CD4-positive, alpha-beta T cell (primary cell): ENCODE data around the gene TPPP. TPM values are rescaled to one million over a fixed set of nuclear protein-coding genes. Genes with fewer than 3 reads are reported as not detected.
"Not testable (repeated sequence)": the region's sequence is repeated elsewhere in the genome, so short reads cannot be mapped to it uniquely, and the experiment has no call there.

Source experiments
- ATAC-seq: fragments of 200-7000 bp; cut with Tn5 transposase; one replicate; pipeline ENCODE4 v1.10.0; 2022; ENCODE audit warnings: mild to moderate bottlenecking; ENCODE audit not compliant: poor library complexity
- CTCF ChIA-PET: fragments of 350-600 bp; sonication (Branson Sonifier 250); formaldehyde crosslinking; loops from one replicate; lab custom pipeline; 2021; ENCODE audit warnings: antibody characterized with exemption, inconsistent platforms; lab: Charles Lee
- POLR2A ChIA-PET: fragments of 350-600 bp; sonication (Branson Sonifier 250); formaldehyde crosslinking; loops from one replicate; lab custom pipeline; 2021; ENCODE audit warnings: antibody characterized with exemption, inconsistent platforms; lab: Charles Lee
- DNase-seq, 14 experiments: peaks; one replicate each; pipeline ENCODE4 v3.0.0-alpha.2; 2013 to 2020; ENCODE audit warnings: mixed read lengths in 2 of 14
- H3K27ac ChIP-seq, 2 donors: one replicate each; pipeline versions ENCODE4 v1.5.1 to v1.7.0; 2013; ENCODE audit warnings: low read length in 2 of 2, low read depth in 1 of 2, mild to moderate bottlenecking in 1 of 2
- H3K27me3 ChIP-seq, 2 experiments: 1 replicate in 1 of 2; 2 replicates in 1 of 2; pipeline versions ENCODE4 v1.6.1 to v1.7.0; 2013; ENCODE audit warnings: low read length in 2 of 2, control low read depth in 1 of 2, mild to moderate bottlenecking in 1 of 2, moderate library complexity in 1 of 2; ENCODE audit not compliant: insufficient read depth in 2 of 2, control insufficient read depth in 1 of 2
- H3K36me3 ChIP-seq: one replicate; pipeline ENCODE4 v1.6.1; 2013; ENCODE audit warnings: low read length, control low read depth; ENCODE audit not compliant: insufficient read depth
- H3K4me1 ChIP-seq: one replicate; pipeline ENCODE4 v1.6.1; 2013; ENCODE audit warnings: low read length, control low read depth; ENCODE audit not compliant: insufficient read depth
- H3K4me3 ChIP-seq: one replicate; pipeline ENCODE4 v1.5.1; 2013; ENCODE audit warnings: mild to moderate bottlenecking, low read length, moderate library complexity
- H3K9me3 ChIP-seq, 2 experiments: 1 replicate in 1 of 2; 2 replicates in 1 of 2; pipeline versions ENCODE4 v1.6.1 to v1.7.0; 2013; ENCODE audit warnings: low read length in 2 of 2, mild to moderate bottlenecking in 2 of 2, control low read depth in 1 of 2, moderate library complexity in 1 of 2; ENCODE audit not compliant: control insufficient read depth in 1 of 2, insufficient read depth in 1 of 2
- H3K27ac Mint-ChIP-seq: one replicate; pipeline ENCODE4 v1.8.0; 2020; ENCODE audit warnings: mixed read lengths
- H3K27me3 Mint-ChIP-seq: one replicate; pipeline ENCODE4 v1.8.0; 2021; ENCODE audit warnings: mixed read lengths
- H3K36me3 Mint-ChIP-seq: one replicate; pipeline ENCODE4 v1.8.0; 2021; ENCODE audit warnings: low read depth, mixed read lengths
- H3K4me1 Mint-ChIP-seq: one replicate; pipeline ENCODE4 v1.8.0; 2021; ENCODE audit warnings: low read depth, mixed read lengths
- H3K4me3 Mint-ChIP-seq: one replicate; pipeline ENCODE4 v1.8.0; 2020; ENCODE audit warnings: mild to moderate bottlenecking, mixed read lengths
- H3K9me3 Mint-ChIP-seq: one replicate; pipeline ENCODE4 v1.8.0; 2020; ENCODE audit warnings: mixed read lengths
- intact Hi-C, 2 experiments: fragments of 100-400 bp; cut with DNase I in 1 of 2; cut with micrococcal nuclease in 1 of 2; formaldehyde crosslinking; loops; one replicate each; pipeline versions ENCODE4 v1.15.1 to v1.9.0; 2023 to 2025; cut with DNase I, micrococcal nuclease
- total RNA-seq, 174 experiments: library from RNA in 2 of 174; stranded (reverse) in 2 of 174; gene quantifications; one replicate each; pipeline ENCODE4 v1.2.3 and lab custom pipeline; 2021 to 2026

The TPPP gene
- total RNA-seq, 2 experiments from 2014 or later = 8.2 to 8.5 TPM

GRCh38 chr5:714215-715118 is 21.3 kb upstream of the TPPP start:
- CTCF ChIA-PET, H3K9me3 Mint-ChIP-seq, POLR2A ChIA-PET, H3K36me3 ChIP-seq, H3K4me1 ChIP-seq, DNase-seq, H3K4me3 Mint-ChIP-seq, H3K4me1 Mint-ChIP-seq, H3K27me3 ChIP-seq, intact Hi-C loops, H3K27ac Mint-ChIP-seq, H3K4me3 ChIP-seq, H3K9me3 ChIP-seq, H3K27ac ChIP-seq, ATAC-seq: not testable (repeated sequence)
- Mint-ChIP-seq H3K27me3 (peaks cover 32% of the 10 kb centered on the region), H3K36me3 (peaks cover 14% of the 10 kb centered on the region)

GRCh38 chr5:713686-714085 is 20.5 kb upstream of the TPPP start:
- H3K4me3 ChIP-seq, intact Hi-C loops, H3K4me3 Mint-ChIP-seq, H3K27me3 ChIP-seq, H3K9me3 ChIP-seq, H3K27ac Mint-ChIP-seq, H3K9me3 Mint-ChIP-seq, H3K4me1 ChIP-seq, CTCF ChIA-PET, POLR2A ChIA-PET, H3K4me1 Mint-ChIP-seq, H3K36me3 ChIP-seq, H3K27ac ChIP-seq, ATAC-seq, DNase-seq: not testable (repeated sequence)
- Mint-ChIP-seq H3K36me3 (peaks cover 11% of the 10 kb centered on the region), H3K27me3 (peaks cover 30% of the 10 kb centered on the region)

- H3K9me3 Mint-ChIP-seq, POLR2A ChIA-PET, ATAC-seq, H3K9me3 ChIP-seq, H3K36me3 ChIP-seq, H3K4me1 Mint-ChIP-seq, H3K27ac Mint-ChIP-seq, H3K27me3 ChIP-seq, DNase-seq, H3K4me3 ChIP-seq, H3K36me3 Mint-ChIP-seq, H3K27me3 Mint-ChIP-seq, H3K4me1 ChIP-seq, intact Hi-C loops, H3K4me3 Mint-ChIP-seq, H3K27ac ChIP-seq, CTCF ChIA-PET: not testable (repeated sequence)
These were observed 15.8 kb upstream of the TPPP start for GRCh38 chr5:708848-709517.

- H3K27me3 ChIP-seq, H3K4me3 Mint-ChIP-seq, H3K9me3 ChIP-seq, H3K27ac Mint-ChIP-seq, ATAC-seq, H3K4me1 ChIP-seq, DNase-seq, H3K27me3 Mint-ChIP-seq, H3K36me3 Mint-ChIP-seq, H3K4me1 Mint-ChIP-seq, POLR2A ChIA-PET, CTCF ChIA-PET, H3K9me3 Mint-ChIP-seq, H3K36me3 ChIP-seq, intact Hi-C loops, H3K4me3 ChIP-seq, H3K27ac ChIP-seq: not testable (repeated sequence)
These were observed 15.2 kb upstream of the TPPP start for GRCh38 chr5:708374-708773.

- H3K27ac ChIP-seq, H3K4me1 ChIP-seq, H3K27ac Mint-ChIP-seq, H3K36me3 ChIP-seq, H3K9me3 Mint-ChIP-seq, POLR2A ChIA-PET, H3K27me3 Mint-ChIP-seq, ATAC-seq, H3K4me1 Mint-ChIP-seq, DNase-seq, H3K36me3 Mint-ChIP-seq, H3K9me3 ChIP-seq, H3K4me3 Mint-ChIP-seq, intact Hi-C loops, H3K4me3 ChIP-seq, CTCF ChIA-PET, H3K27me3 ChIP-seq: not testable (repeated sequence)
These were observed 13.0 kb upstream of the TPPP start for GRCh38 chr5:706127-706526.

- H3K9me3 ChIP-seq, H3K4me3 ChIP-seq, POLR2A ChIA-PET, H3K27me3 ChIP-seq, H3K27me3 Mint-ChIP-seq, DNase-seq, H3K9me3 Mint-ChIP-seq, H3K27ac Mint-ChIP-seq, CTCF ChIA-PET, intact Hi-C loops, H3K27ac ChIP-seq, H3K36me3 ChIP-seq, ATAC-seq, H3K4me1 Mint-ChIP-seq, H3K36me3 Mint-ChIP-seq: not testable (repeated sequence)
- peak overlapping the region; percentile 49 for H3K4me3 Mint-ChIP-seq
- peaks cover 12% of the 10 kb centered on the region for H3K4me1 ChIP-seq
These were observed 3.9 kb upstream of the TPPP start for GRCh38 chr5:696753-697702.
